WERI-Rb-1 (cell line): ENCODE data around the gene SIK3.

Experiments
- DNase-seq: peaks from one replicate; pipeline ENCODE4 v3.0.0-alpha.2; 2020
- H3K27ac ChIP-seq: fragments of 250-450 bp; sonication (Bioruptor Pico); 2 replicates; pipeline ENCODE4 v1.5.1; 2020; ENCODE audit warnings: mild to moderate bottlenecking, moderate library complexity
- H3K27me3 ChIP-seq: fragments of 250-450 bp; sonication (Bioruptor Pico); 2 replicates; pipeline ENCODE4 v1.5.1; 2021; ENCODE audit warnings: mild to moderate bottlenecking, low read depth, moderate library complexity; ENCODE audit not compliant: insufficient read depth, severe bottlenecking
- H3K36me3 ChIP-seq: fragments of 250-450 bp; sonication (Bioruptor Pico); 2 replicates; pipeline ENCODE4 v1.5.1; 2020; ENCODE audit warnings: mild to moderate bottlenecking, moderate library complexity
- H3K4me3 ChIP-seq: 2 replicates; pipeline ENCODE4 v1.5.1; 2011; ENCODE audit warnings: low read depth, mild to moderate bottlenecking, control low read depth, low read length
- H3K9me3 ChIP-seq: fragments of 250-450 bp; sonication (Bioruptor Pico); 2 replicates; pipeline ENCODE4 v1.5.1; 2021; ENCODE audit warnings: mild to moderate bottlenecking, moderate library complexity; ENCODE audit not compliant: severe bottlenecking
- CTCF ChIP-seq: IDR thresholded peaks from 2 replicates; pipeline ENCODE4 v1.5.1; 2011; ENCODE audit warnings: low read depth, mild to moderate bottlenecking, control low read depth, inconsistent platforms, low read length

SIK3 gene

GRCh38 chr11:116829525-116830183, 268.6 kb downstream of the SIK3 start, which contains the start of gene APOC3:
APOC3 (plus strand) TSS chr11:116829907; CDS start chr11:116830583, 676 bp downstream.
- H3K4me3 ChIP-seq, result no peak within 1 kb of the TSS
- H3K27ac ChIP-seq, result no peak within 1 kb of the TSS
- H3K9me3 ChIP-seq, result no peaks in the 10 kb centered on the region
- no peaks in the 10 kb centered on the region for H3K36me3 ChIP-seq
- TF ChIP-seq CTCF, result no peak
- no peak for DNase-seq
- H3K27me3 ChIP-seq, result no peaks in the 10 kb centered on the region

- no peak for DNase-seq
- Histone ChIP-seq H3K9me3 (no peaks in the 10 kb centered on the region), H3K36me3 (no peaks in the 10 kb centered on the region), H3K27me3 (no peaks in the 10 kb centered on the region), H3K4me3 (no peak overlapping the region), H3K27ac (no peak overlapping the region)
- no peak for TF ChIP-seq CTCF
Observed at GRCh38 chr11:116828632-116829524, 269.4 kb downstream of the SIK3 start.

- no peak overlapping the region for H3K27ac ChIP-seq
- TF ChIP-seq CTCF, result no peak
- no peaks in the 10 kb centered on the region for H3K27me3 ChIP-seq
- no peak overlapping the region for H3K4me3 ChIP-seq
- no peak for DNase-seq
- H3K9me3 ChIP-seq, result no peaks in the 10 kb centered on the region
- H3K36me3 ChIP-seq, result no peaks in the 10 kb centered on the region
Observed at GRCh38 chr11:116827461-116827860, 270.8 kb downstream of the SIK3 start.

GRCh38 chr11:116826751-116827431, 271.3 kb downstream of the SIK3 start:
- DNase-seq, result no peak
- Histone ChIP-seq H3K4me3 (no peak overlapping the region), H3K9me3 (no peaks in the 10 kb centered on the region), H3K36me3 (no peaks in the 10 kb centered on the region), H3K27me3 (no peaks in the 10 kb centered on the region), H3K27ac (no peak overlapping the region)
- no peak for TF ChIP-seq CTCF

- no peak overlapping the region for H3K4me3 ChIP-seq
- H3K9me3 ChIP-seq, result no peaks in the 10 kb centered on the region
- H3K27ac ChIP-seq, result no peak overlapping the region
- no peaks in the 10 kb centered on the region for H3K36me3 ChIP-seq
- no peak for DNase-seq
- no peak for TF ChIP-seq CTCF
- H3K27me3 ChIP-seq, result no peaks in the 10 kb centered on the region
Observed at GRCh38 chr11:116825854-116826750, 272.1 kb downstream of the SIK3 start.
